HL-60 (cell line): ENCODE measurements around the gene GABBR2.

Experiments used
- DNase-seq, 2 experiments: peaks; one replicate each; pipeline ENCODE4 v3.0.0-alpha.2; 2010 to 2020; ENCODE audit warnings: low read depth in 1 of 2, low spot score in 1 of 2
- H3K27ac ChIP-seq: fragments of 250-450 bp; sonication (Bioruptor Pico); replicated peaks from 2 replicates; pipeline ENCODE4 v1.5.1; 2020; ENCODE audit warnings: mild to moderate bottlenecking, moderate library complexity
- H3K27me3 ChIP-seq: fragments of 250-450 bp; sonication (Bioruptor Pico); 2 replicates; pipeline ENCODE4 v1.5.1; 2021; ENCODE audit warnings: mild to moderate bottlenecking, moderate library complexity; ENCODE audit not compliant: insufficient read depth, poor library complexity, severe bottlenecking
- H3K4me3 ChIP-seq: replicated peaks from 2 replicates; pipeline ENCODE4 v1.5.1; 2011; ENCODE audit warnings: mild to moderate bottlenecking, control low read depth, low read length; ENCODE audit not compliant: insufficient read depth
- CTCF ChIP-seq: IDR thresholded peaks from one replicate; pipeline ENCODE4 v1.5.1; 2011; ENCODE audit warnings: low read length, control low read depth, inconsistent platforms; ENCODE audit not compliant: insufficient read depth
- GABPA ChIP-seq: IDR thresholded peaks from 2 replicates; pipeline ENCODE4 v1.6.1; 2012; ENCODE audit warnings: low read depth
- POLR2AphosphoS5 ChIP-seq: IDR thresholded peaks from 2 replicates; pipeline ENCODE4 v1.6.1; 2012; ENCODE audit warnings: low read depth
- REST ChIP-seq: IDR thresholded peaks from 2 replicates; pipeline ENCODE4 v1.6.1; 2012; ENCODE audit warnings: low read depth; ENCODE audit not compliant: insufficient replicate concordance
- SPI1 ChIP-seq: IDR thresholded peaks from 2 replicates; pipeline ENCODE4 v1.6.1; 2012; ENCODE audit warnings: low read depth, mild to moderate bottlenecking, borderline replicate concordance

Gene GABBR2

GRCh38 chr9:98691890-98692289, 16.8 kb downstream of the GABBR2 start:
- no peak overlapping the region for H3K4me3 ChIP-seq
- TF ChIP-seq SPI1 = no peak
- no peak for TF ChIP-seq GABPA
- no peak for TF ChIP-seq CTCF
- no peak for TF ChIP-seq POLR2AphosphoS5
- TF ChIP-seq REST = no peak
- no peak overlapping the region for H3K27ac ChIP-seq
- peaks cover 2% of the 10 kb centered on the region for H3K27me3 ChIP-seq
- no peak for DNase-seq

DNA sequence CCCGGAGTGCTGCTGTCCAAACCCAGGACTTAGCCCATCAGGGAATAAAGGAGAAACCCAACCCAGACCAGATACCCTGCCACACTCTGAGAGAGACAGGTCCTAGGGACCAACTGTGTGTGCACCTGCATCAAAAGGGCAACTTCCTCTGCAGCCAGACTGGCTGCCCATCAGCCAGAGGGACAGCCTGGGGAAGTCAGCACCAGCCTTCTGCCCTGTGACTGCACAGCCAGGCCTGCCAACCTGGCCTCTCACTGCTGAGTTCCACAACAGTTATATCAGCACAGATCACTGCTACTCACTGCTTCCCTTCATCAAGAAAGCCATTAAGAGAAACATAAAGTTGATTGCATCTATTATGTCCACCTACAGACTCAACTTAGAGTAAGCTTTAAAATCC, 18.0 kb downstream of the GABBR2 start:
- H3K4me3 ChIP-seq = no peak overlapping the region
- H3K27me3 ChIP-seq = peaks cover under 1% of the 10 kb centered on the region
- DNase-seq = no peak
- no peak overlapping the region for H3K27ac ChIP-seq
- TF ChIP-seq GABPA (no peak), POLR2AphosphoS5 (no peak), SPI1 (no peak), REST (no peak), CTCF (no peak)

DNA sequence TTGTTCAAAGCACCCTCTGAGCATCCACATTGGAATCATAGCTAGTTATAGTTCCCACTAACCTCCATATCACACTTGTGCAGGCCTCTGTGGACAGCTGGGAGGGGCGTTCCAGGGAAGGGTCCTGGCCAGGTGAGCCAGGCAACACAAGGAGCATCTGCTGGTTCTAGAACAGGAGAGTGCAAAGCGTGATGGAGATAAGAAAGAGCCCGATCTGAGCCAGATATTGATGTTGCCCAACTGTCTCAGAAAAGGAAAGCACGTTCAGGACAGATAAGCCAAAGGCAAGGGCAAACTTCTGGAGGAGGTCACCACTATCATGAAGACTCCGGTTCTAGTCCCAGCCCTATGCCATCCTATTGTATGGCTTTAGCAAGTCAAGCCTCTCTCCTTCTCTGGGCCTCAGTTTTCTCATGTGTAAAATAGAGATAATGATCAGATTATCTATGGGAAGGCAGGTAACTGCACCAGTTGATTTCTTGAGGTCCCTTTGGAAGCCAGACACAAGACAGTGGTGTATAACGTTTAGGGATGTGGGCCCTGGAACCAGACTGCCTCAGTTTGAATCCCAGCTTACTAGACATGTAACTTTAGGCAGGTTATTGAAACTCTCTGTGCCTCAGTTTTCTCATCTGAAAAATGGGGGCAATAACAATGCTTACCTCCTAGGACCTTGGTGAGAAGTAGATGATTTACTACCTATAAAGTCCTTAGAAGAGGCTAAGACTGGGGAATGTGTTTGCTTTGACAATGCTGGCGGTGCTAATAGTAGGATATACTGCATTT, 19.8 kb downstream of the GABBR2 start:
- H3K4me3 ChIP-seq = no peak overlapping the region
- DNase-seq = no peak
- TF ChIP-seq POLR2AphosphoS5 (no peak), SPI1 (no peak), REST (no peak), GABPA (no peak), CTCF (no peak)
- no peak overlapping the region for H3K27ac ChIP-seq
- H3K27me3 ChIP-seq = no peaks in the 10 kb centered on the region
